Peyer's patch (tissue), 4 donors: ENCODE measurements around the gene POU3F3. TPM values are rescaled to one million over a fixed set of nuclear protein-coding genes. Genes with fewer than 3 reads are reported as not detected.

Experiments used
- DNase-seq, 3 donors: peaks; one replicate each; pipeline ENCODE4 v3.0.0-alpha.2; 2017 to 2019
- H3K27ac ChIP-seq, 4 donors: fragments of 200-600 bp; sonication (generic); one replicate each; pipeline ENCODE4 v1.5.1; 2016 to 2019
- H3K27me3 ChIP-seq, 2 donors: fragments of 200-600 bp; sonication (generic); one replicate each; pipeline ENCODE4 v1.5.1; 2019
- H3K36me3 ChIP-seq, 3 donors: fragments of 200-600 bp; sonication (generic); one replicate each; pipeline ENCODE4 v1.5.1; 2016 to 2019
- H3K4me1 ChIP-seq, 4 donors: fragments of 200-600 bp; sonication (generic); one replicate each; pipeline ENCODE4 v1.5.1; 2016 to 2019
- H3K4me3 ChIP-seq, 4 donors: fragments of 200-600 bp; sonication (generic); 1 replicate in 3 of 4; 2 replicates in 1 of 4; pipeline ENCODE4 v1.5.1; 2016 to 2019; ENCODE audit warnings: mild to moderate bottlenecking in 1 of 4
- H3K9me3 ChIP-seq, 4 donors: fragments of 200-600 bp; sonication (generic); one replicate each; pipeline ENCODE4 v1.5.1; 2016 to 2019; ENCODE audit warnings: mild to moderate bottlenecking in 1 of 4
- POLR2A ChIP-seq, 2 donors: fragments of 450-650 bp; IDR thresholded peaks; one replicate each; pipeline ENCODE4 v1.5.1; 2017; ENCODE audit warnings: antibody characterized with exemption in 2 of 2, mild to moderate bottlenecking in 2 of 2, moderate library complexity in 2 of 2
- total RNA-seq, 4 donors: library from RNA; depleted of rRNA; stranded (reverse); fragments of >200 nt; gene quantifications; one replicate each; pipeline ENCODE4 v1.1.0, GENCODE V29; 2016
- TF ChIP-seq, protein P1 (sequence below), 6 experiments: fragments of 450-650 bp in 4 of 6; fragments of 200-600 bp in 2 of 6; sonication (generic) in 1 of 6; IDR thresholded peaks; one replicate each; pipeline ENCODE4 v1.5.1; 2017 to 2019; ENCODE audit warnings: antibody characterized with exemption in 6 of 6, mild to moderate bottlenecking in 3 of 6, moderate library complexity in 1 of 6

Gene POU3F3
- total RNA-seq, 4 donors from 2014 or later: 0.18 to 0.40 TPM; not detected in 2

DNA sequence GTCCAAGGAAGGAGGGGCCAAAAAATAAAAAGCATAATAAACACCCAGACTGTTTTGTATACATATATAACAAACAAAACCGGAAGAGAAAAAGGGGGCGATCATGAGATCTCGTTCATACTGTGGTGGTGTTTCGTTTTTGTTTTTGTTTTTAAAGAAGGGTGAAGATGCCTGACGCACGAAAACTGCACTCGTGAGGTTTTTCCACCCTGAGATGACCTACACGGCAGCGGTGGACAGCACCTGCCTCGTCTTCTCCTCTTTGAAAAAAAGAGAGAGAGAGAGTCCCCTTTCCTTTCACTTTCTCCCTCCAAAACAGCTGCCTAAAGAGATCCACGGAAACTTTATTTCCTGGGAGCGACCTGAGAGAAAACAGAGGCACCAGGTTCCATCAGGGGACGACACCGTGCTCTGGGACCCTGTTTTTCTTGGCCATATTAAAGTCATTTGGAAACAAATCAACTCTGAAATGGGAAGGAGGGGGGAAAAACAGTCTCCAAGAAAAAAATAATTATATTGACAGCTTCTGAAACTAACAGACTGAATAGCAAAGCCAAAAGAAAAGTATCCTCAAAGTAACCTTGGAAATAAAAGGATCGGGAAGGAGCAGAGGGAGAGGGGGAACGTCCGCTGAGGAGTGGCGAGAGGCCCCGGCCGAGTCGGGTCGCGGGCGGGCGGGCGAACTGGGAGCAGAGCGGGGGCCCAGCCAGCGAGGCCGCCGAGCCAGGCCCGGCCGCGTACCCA is 3.5 kb downstream of the POU3F3 start:
- no peak overlapping the region for H3K27ac ChIP-seq
- H3K9me3 ChIP-seq: peaks cover 0 to 3% (median 0%) of the 10 kb centered on the region in 4 donors
- H3K27me3 ChIP-seq: peaks cover 0 to 53% of the 10 kb centered on the region in 2 donors
- H3K36me3 ChIP-seq: no peaks in the 10 kb centered on the region
- DNase-seq: no peak
- peaks cover 0 to 46% (median 3%) of the 10 kb centered on the region in 4 donors for H3K4me1 ChIP-seq
- peak overlapping the region in 2 of 4 donors; percentile 19 to 38 for H3K4me3 ChIP-seq
- TF ChIP-seq, protein P1, sequence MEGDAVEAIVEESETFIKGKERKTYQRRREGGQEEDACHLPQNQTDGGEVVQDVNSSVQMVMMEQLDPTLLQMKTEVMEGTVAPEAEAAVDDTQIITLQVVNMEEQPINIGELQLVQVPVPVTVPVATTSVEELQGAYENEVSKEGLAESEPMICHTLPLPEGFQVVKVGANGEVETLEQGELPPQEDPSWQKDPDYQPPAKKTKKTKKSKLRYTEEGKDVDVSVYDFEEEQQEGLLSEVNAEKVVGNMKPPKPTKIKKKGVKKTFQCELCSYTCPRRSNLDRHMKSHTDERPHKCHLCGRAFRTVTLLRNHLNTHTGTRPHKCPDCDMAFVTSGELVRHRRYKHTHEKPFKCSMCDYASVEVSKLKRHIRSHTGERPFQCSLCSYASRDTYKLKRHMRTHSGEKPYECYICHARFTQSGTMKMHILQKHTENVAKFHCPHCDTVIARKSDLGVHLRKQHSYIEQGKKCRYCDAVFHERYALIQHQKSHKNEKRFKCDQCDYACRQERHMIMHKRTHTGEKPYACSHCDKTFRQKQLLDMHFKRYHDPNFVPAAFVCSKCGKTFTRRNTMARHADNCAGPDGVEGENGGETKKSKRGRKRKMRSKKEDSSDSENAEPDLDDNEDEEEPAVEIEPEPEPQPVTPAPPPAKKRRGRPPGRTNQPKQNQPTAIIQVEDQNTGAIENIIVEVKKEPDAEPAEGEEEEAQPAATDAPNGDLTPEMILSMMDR (IDR thresholded peaks at IDR 0.05): no peak
- TF ChIP-seq POLR2A (IDR thresholded peaks at IDR 0.05): no peak

DNA sequence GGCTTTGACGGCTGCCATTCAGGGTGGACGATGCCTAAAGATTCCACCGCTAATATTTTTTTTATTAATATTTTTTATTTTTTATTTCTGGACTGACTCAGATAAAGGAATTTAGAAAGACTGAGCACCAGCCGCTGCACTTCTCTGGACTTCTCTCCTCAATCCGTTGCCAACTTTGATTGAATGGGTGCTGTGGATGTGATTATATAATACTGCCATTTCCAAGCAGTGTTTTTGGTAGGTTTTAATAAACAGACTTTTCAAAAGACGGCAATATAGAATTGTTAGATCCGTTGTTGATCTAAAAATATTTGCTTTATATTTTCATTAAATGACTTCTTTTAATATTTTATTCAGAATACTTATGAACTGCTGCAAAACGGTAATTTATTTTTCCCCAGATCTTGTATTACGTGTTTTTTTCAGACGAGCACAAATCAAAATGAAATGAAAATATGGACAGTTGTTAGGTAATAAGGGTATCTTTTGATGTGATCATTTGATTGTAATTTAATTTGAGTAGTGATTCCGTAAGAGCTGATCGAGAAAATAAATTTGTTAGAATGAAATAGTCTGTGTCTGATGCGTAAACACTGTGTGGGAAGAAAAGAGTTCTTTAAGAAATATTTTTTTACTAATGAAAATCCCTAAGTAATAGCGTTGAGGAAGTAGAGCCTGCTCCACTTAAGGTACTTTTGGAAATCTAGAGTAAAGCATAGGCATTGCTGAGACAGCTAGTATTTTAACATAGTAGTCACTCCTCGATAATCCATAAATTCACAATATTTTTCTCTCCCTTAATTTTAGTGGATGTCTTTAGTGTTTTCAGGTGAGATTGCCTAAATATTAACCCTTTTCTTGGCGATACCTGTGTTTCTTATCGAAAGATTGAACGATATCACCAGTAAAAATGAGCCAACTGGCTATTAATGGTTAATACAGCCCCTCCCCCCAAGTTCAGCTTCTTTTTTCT is 4.4 kb downstream of the POU3F3 start:
- no peak for DNase-seq
- H3K27me3 ChIP-seq: peaks cover 0 to 55% of the 10 kb centered on the region in 2 donors
- no peak overlapping the region for H3K4me3 ChIP-seq
- H3K9me3 ChIP-seq: peaks cover 0 to 3% (median 0%) of the 10 kb centered on the region in 4 donors
- TF ChIP-seq, protein P1 (IDR thresholded peaks at IDR 0.05): no peak
- no peak for TF ChIP-seq POLR2A (IDR thresholded peaks at IDR 0.05)
- no peak overlapping the region for H3K27ac ChIP-seq
- no peaks in the 10 kb centered on the region for H3K36me3 ChIP-seq
- H3K4me1 ChIP-seq: peaks cover 0 to 40% (median 0%) of the 10 kb centered on the region in 4 donors

DNA sequence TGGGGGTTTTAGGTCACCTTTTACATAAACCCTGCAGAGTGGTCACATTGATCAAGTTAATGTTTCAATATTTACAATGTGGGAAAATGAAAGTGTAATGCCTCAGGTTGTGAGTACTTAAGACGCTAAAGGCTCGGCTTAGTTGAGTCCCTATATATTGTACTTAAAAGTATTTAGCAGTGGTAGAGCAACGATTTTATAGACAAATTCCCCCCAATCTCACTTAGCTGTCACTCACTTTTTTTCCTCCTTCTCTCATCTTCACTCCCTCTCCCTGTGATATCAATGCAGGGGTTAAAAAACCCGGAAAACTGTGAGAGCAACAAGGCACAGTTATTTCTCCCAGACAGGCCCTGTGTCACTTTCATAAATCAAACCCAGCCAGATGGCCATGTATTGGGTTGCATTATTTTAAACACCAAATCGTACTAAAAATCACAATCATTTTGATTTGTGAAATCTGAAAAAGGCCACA is 5.4 kb downstream of the POU3F3 start:
- DNase-seq: no peak
- Histone ChIP-seq H3K4me1 (peaks cover 0 to 37% (median 0%) of the 10 kb centered on the region in 4 donors), H3K27me3 (peaks cover 0 to 55% of the 10 kb centered on the region in 2 donors), H3K36me3 (no peaks in the 10 kb centered on the region), H3K27ac (no peak overlapping the region), H3K4me3 (no peak overlapping the region), H3K9me3 (peaks cover 0 to 6% (median 0%) of the 10 kb centered on the region in 4 donors)
- TF ChIP-seq, protein P1 (IDR thresholded peaks at IDR 0.05): no peak
- TF ChIP-seq POLR2A (IDR thresholded peaks at IDR 0.05): no peak

DNA sequence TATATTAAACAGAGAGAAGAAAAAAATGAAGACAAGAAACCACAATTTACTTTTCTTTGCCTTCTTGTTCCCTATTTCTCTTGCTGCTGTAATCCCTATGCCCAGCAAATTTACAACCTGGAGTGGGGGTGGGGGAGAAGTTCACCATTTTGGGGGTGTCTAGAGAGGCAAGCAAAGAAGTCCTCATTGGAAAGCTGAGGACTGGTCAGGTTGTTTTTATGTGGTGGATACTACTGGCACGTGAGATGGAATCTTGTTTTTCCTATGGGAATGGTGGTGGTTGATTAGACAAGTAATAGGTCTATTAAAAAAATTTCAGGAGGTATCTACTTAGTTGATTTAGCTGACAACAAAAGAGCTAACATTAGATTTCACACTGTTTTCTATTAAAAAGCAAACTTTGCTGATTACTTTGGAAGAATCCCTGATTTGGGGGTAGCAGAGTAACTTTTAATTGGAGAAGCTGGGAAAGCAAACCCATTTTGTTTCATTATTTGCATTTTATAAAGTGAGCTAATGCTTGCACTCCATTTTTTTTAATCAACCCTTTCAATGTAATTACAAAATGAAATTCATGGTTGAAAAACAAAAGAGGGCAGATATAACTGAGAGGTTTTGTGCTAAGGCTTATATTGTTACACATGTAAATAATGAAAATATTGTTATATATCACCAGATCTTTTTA is 6.0 kb downstream of the POU3F3 start:
- H3K9me3 ChIP-seq: peaks cover 0 to 6% (median 0%) of the 10 kb centered on the region in 4 donors
- no peak overlapping the region for H3K27ac ChIP-seq
- peaks cover 0 to 55% of the 10 kb centered on the region in 2 donors for H3K27me3 ChIP-seq
- no peaks in the 10 kb centered on the region for H3K36me3 ChIP-seq
- H3K4me3 ChIP-seq: no peak overlapping the region
- no peak for DNase-seq
- no peak for TF ChIP-seq POLR2A (IDR thresholded peaks at IDR 0.05)
- TF ChIP-seq, protein P1 (IDR thresholded peaks at IDR 0.05): no peak
- peaks cover 0 to 37% (median 0%) of the 10 kb centered on the region in 4 donors for H3K4me1 ChIP-seq

DNA sequence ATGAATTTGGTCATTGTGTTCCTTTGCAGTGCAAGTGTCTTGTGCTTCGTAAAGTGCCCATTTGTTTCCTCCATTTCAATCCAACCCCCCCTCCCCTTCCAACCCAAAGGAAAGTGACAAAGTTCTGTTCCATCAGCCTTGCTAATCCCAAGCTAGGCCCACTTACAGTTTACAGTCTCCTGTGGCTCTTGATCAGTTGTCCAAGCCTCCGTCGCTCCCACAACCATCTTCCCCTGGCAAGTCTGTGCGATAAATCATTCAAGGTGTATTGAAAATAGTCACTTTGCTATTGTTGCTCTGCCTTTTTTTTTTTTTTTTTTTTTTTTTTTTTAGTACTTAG is 6.5 kb downstream of the POU3F3 start:
- Histone ChIP-seq H3K27ac (no peak overlapping the region), H3K36me3 (no peaks in the 10 kb centered on the region), H3K4me3 (no peak overlapping the region), H3K27me3 (peaks cover 0 to 54% of the 10 kb centered on the region in 2 donors), H3K9me3 (peaks cover 0 to 6% (median 0%) of the 10 kb centered on the region in 4 donors), H3K4me1 (peaks cover 0 to 37% (median 0%) of the 10 kb centered on the region in 4 donors)
- DNase-seq: no peak
- TF ChIP-seq POLR2A (IDR thresholded peaks at IDR 0.05): no peak
- TF ChIP-seq, protein P1 (IDR thresholded peaks at IDR 0.05): no peak
